Cardiac fibroblast (primary cell): ENCODE data around the gene FUT1.
"Not testable (repeated sequence)": the region's sequence is repeated elsewhere in the genome, so short reads cannot be mapped to it uniquely, and the experiment has no call there.

Source experiments
- DNase-seq, 2 donors: peaks; one replicate each; pipeline versions ENCODE4 v3.0.0 to v3.0.0-alpha.2; 2010; ENCODE audit warnings: low read depth in 2 of 2
- H3K4me3 ChIP-seq, 2 donors: replicated peaks in 1 of 2; 1 replicate in 1 of 2; 2 replicates in 1 of 2; pipeline ENCODE4 v1.5.1; 2011; ENCODE audit warnings: low read depth in 2 of 2, low read length in 2 of 2, mild to moderate bottlenecking in 2 of 2, moderate library complexity in 1 of 2
- CTCF ChIP-seq: IDR thresholded peaks from one replicate; pipeline ENCODE4 v1.5.1; 2011; ENCODE audit warnings: low read depth, mild to moderate bottlenecking, low read length, inconsistent platforms

FUT1 gene

GRCh38 chr19:48795055-48795684 lies 42.7 kb upstream of the FUT1 start:
- peak; percentile 94 to 96 for DNase-seq
- TF ChIP-seq CTCF, result peak; percentile 89
- peak overlapping the region; percentile 47 to 49 for H3K4me3 ChIP-seq

- TF ChIP-seq CTCF, result no peak
- no peak overlapping the region for H3K4me3 ChIP-seq
These were observed 41.9 kb upstream of the FUT1 start for GRCh38 chr19:48794291-48794690.

GRCh38 chr19:48793271-48793670 lies 40.8 kb upstream of the FUT1 start:
- H3K4me3 ChIP-seq, result no peak overlapping the region
- DNase-seq, result no peak
- no peak for TF ChIP-seq CTCF

More at GRCh38 chr19:48794291-48794690, 41.9 kb upstream of the FUT1 start:
- no peak for DNase-seq

- not testable (repeated sequence) for H3K4me3 ChIP-seq, DNase-seq
These were observed 34.9 kb upstream of the FUT1 start for GRCh38 chr19:48787331-48787730.

- not testable (repeated sequence) for DNase-seq
These were observed 34.0 kb upstream of the FUT1 start for GRCh38 chr19:48786422-48786821.

GRCh38 chr19:48784527-48784926 lies 32.1 kb upstream of the FUT1 start:
- no peak for TF ChIP-seq CTCF
- peak in 1 of 2 donors; percentile 52 for DNase-seq
- H3K4me3 ChIP-seq, result no peak overlapping the region

More at GRCh38 chr19:48786422-48786821, 34.0 kb upstream of the FUT1 start:
- H3K4me3 ChIP-seq, result not testable (repeated sequence)

GRCh38 chr19:48780631-48781391 lies 28.4 kb upstream of the FUT1 start:
- no peak for TF ChIP-seq CTCF
- peak; percentile 62 to 73 for DNase-seq

More at GRCh38 chr19:48780631-48781391, 28.4 kb upstream of the FUT1 start:
- H3K4me3 ChIP-seq, result no peak overlapping the region
